Hepatocyte (in vitro differentiated cells): Measurements from ENCODE around the gene PRRC2A.

Experiments used
- CTCF ChIP-seq: fragments of 200-600 bp; sonication (generic); IDR thresholded peaks from 2 replicates; pipeline ENCODE4 v1.5.1; 2016; ENCODE audit warnings: antibody characterized with exemption, mild to moderate bottlenecking; ENCODE audit not compliant: poor library complexity
- EZH2 ChIP-seq: fragments of 200-600 bp; sonication (generic); IDR thresholded peaks from 2 replicates; pipeline ENCODE4 v1.6.1; 2016; ENCODE audit warnings: antibody characterized with exemption, mild to moderate bottlenecking, borderline replicate concordance

GRCh38 chr6:31607317-31607716, 13.2 kb upstream of the PRRC2A start:
- TF ChIP-seq CTCF (no peak), EZH2 (no peak)
